ENCODE results near the gene MRTO4.
A peak's percentile ranks its signal among the peaks of the same experiment; 100 is the strongest.

The MRTO4 gene

GRCh38 chr1:19309123-19309813, 57.7 kb downstream of the MRTO4 start:
- ChIA-PET CTCF (no interaction called here), POLR2A (no interaction called here)
- no peak overlapping the region for H3K27ac ChIP-seq (ENCODE audit: extremely low read depth, low read depth, low read length)
- peaks cover 2% of the 10 kb centered on the region; the same call in 1 of the 2 replicates for H3K4me1 ChIP-seq (ENCODE audit: control insufficient read depth, insufficient read depth, low read length)
- H3K9me3 ChIP-seq (ENCODE audit: control insufficient read depth, insufficient read depth, low read depth, low read length): no peaks in the 10 kb centered on the region
- peaks cover 3 to 62% of the 10 kb centered on the region in 2 experiments; a peak in 2 of 3 replicates for H3K36me3 ChIP-seq (ENCODE audit: control insufficient read depth in 2 of 2, insufficient read depth in 1 of 2, low read length in 2 of 2)
- no peak for TF ChIP-seq ZNF266 (tag by site-specific recombination; IDR thresholded peaks at IDR 0.05; ENCODE audit: low read depth)
- TF ChIP-seq, protein P1, sequence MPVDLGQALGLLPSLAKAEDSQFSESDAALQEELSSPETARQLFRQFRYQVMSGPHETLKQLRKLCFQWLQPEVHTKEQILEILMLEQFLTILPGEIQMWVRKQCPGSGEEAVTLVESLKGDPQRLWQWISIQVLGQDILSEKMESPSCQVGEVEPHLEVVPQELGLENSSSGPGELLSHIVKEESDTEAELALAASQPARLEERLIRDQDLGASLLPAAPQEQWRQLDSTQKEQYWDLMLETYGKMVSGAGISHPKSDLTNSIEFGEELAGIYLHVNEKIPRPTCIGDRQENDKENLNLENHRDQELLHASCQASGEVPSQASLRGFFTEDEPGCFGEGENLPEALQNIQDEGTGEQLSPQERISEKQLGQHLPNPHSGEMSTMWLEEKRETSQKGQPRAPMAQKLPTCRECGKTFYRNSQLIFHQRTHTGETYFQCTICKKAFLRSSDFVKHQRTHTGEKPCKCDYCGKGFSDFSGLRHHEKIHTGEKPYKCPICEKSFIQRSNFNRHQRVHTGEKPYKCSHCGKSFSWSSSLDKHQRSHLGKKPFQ (tag by site-specific recombination; IDR thresholded peaks at IDR 0.05): peak; percentile 92
- TF ChIP-seq ZNF121 (tag by site-specific recombination; IDR thresholded peaks at IDR 0.05): peak; percentile 63; the same call in 1 of the 2 replicates
- H3K4me3 ChIP-seq (ENCODE audit: low read depth, low read length): no peak overlapping the region

Data from HEK293 (cell line).